ENCODE results near the gene RAB20. TPM values are rescaled to one million over a fixed set of nuclear protein-coding genes. Genes with fewer than 3 reads are reported as not detected.

RAB20 gene
- total and polyA plus RNA-seq, 2 donors (not counting 1 experiment from before 2014, with no cell fraction given) = 2.4 to 4.6 TPM

- Histone ChIP-seq H3K4me3 (ENCODE audit: control extremely low read depth in 1 of 5, extremely low read depth in 1 of 5, insufficient read depth in 1 of 5, low read depth in 2 of 5, low read length in 4 of 5) (no peak overlapping the region), H3K27me3 (replicated peaks in 1 of 4; ENCODE audit: control extremely low read depth in 1 of 4, control insufficient read depth in 3 of 4, insufficient read depth in 4 of 4, low read length in 3 of 4) (peaks cover 0 to 5% (median 0%) of the 10 kb centered on the region in 4 experiments), H3K4me1 (ENCODE audit: control insufficient read depth in 2 of 2, insufficient read depth in 2 of 2, low read length in 2 of 2) (peaks cover 20 to 21% of the 10 kb centered on the region in 2 donors), H2AFZ (ENCODE audit: insufficient read depth, low read depth, low read length, poor library complexity, severe bottlenecking) (no peak overlapping the region), H3K9me3 (ENCODE audit: control extremely low read depth in 1 of 3, control insufficient read depth in 2 of 3, insufficient read depth in 1 of 3, low read length in 2 of 3) (peaks cover 0 to 4% (median 0%) of the 10 kb centered on the region in 3 donors), H3K4me2 (replicated peaks; ENCODE audit: low read depth, low read length, poor library complexity, severe bottlenecking) (peak overlapping the region; percentile 29), H3K27ac (ENCODE audit: low read length in 2 of 2) (no peak overlapping the region), H3K9ac (ENCODE audit: low read length) (no peak overlapping the region), H4K20me1 (ENCODE audit: control insufficient read depth, insufficient read depth, low read length, poor library complexity, severe bottlenecking) (no peaks in the 10 kb centered on the region), H3K36me3 (replicated peaks in 1 of 2; ENCODE audit: control extremely low read depth in 1 of 2, control insufficient read depth in 1 of 2, extremely low read depth in 1 of 2, insufficient read depth in 2 of 2, low read length in 1 of 2) (no peaks in the 10 kb centered on the region), H3K79me2 (ENCODE audit: control insufficient read depth, insufficient read depth, low read length) (no peaks in the 10 kb centered on the region)
- POLR2A ChIA-PET = no interaction called here
- H3K27me3 Mint-ChIP-seq = no peaks in the 10 kb centered on the region
- 56% methylated on average over 18 of the region's 21 CpGs for WGBS (ENCODE audit: insufficient coverage)
- peaks cover 27% of the 10 kb centered on the region for H3K4me1 Mint-ChIP-seq
- H3K4me3 Mint-ChIP-seq = no peak overlapping the region
- DNase-seq = no peak
- TF ChIP-seq, protein P1, sequence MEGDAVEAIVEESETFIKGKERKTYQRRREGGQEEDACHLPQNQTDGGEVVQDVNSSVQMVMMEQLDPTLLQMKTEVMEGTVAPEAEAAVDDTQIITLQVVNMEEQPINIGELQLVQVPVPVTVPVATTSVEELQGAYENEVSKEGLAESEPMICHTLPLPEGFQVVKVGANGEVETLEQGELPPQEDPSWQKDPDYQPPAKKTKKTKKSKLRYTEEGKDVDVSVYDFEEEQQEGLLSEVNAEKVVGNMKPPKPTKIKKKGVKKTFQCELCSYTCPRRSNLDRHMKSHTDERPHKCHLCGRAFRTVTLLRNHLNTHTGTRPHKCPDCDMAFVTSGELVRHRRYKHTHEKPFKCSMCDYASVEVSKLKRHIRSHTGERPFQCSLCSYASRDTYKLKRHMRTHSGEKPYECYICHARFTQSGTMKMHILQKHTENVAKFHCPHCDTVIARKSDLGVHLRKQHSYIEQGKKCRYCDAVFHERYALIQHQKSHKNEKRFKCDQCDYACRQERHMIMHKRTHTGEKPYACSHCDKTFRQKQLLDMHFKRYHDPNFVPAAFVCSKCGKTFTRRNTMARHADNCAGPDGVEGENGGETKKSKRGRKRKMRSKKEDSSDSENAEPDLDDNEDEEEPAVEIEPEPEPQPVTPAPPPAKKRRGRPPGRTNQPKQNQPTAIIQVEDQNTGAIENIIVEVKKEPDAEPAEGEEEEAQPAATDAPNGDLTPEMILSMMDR (IDR thresholded peaks at IDR 0.05) = no peak
- TF ChIP-seq EZH2 (IDR thresholded peaks at IDR 0.05; ENCODE audit: borderline replicate concordance, insufficient read depth, low read depth, low read length, poor library complexity, severe bottlenecking) = no peak
- no peaks in the 10 kb centered on the region for H3K9me3 Mint-ChIP-seq (ENCODE audit: insufficient read depth)
- no peak for ATAC-seq (ENCODE audit: low read depth)
- intact Hi-C loops (cut with micrococcal nuclease) = loop anchor here (1.0 to 5.0 kb wide), 2 partner anchors 52 to 68 kb away; no protein-coding TSS in a partner anchor
- no peak overlapping the region for H3K27ac Mint-ChIP-seq
- CTCF ChIA-PET = interaction anchor here (2.2 kb wide), 1 partner anchor 69 kb away, joined by 16 read pairs; no protein-coding TSS in a partner anchor
These were observed 36.8 kb downstream of the RAB20 start for GRCh38 chr13:110524541-110525257.
